GM19043 (cell line): ENCODE results near the gene UBR3.
"Not testable (repeated sequence)": the region's sequence is repeated elsewhere in the genome, so short reads cannot be mapped to it uniquely, and the experiment has no call there.

ENCODE experiments used
- ATAC-seq: cut with Tn5 transposase; IDR thresholded peaks from one replicate; pipeline ENCODE4 v1.9.1; 2021; ENCODE audit warnings: low read depth; ENCODE audit not compliant: unreplicated experiment

UBR3 gene

GRCh38 chr2:169865492-169865891, 38.2 kb downstream of the UBR3 start:
- ATAC-seq: no peak

GRCh38 chr2:169866230-169866629, 39.0 kb downstream of the UBR3 start:
- ATAC-seq: not testable (repeated sequence)

GRCh38 chr2:169867579-169867978, 40.3 kb downstream of the UBR3 start:
- ATAC-seq: no peak

GRCh38 chr2:169868951-169869350, 41.7 kb downstream of the UBR3 start:
- no peak for ATAC-seq

- not testable (repeated sequence) for ATAC-seq
Observed at GRCh38 chr2:169871369-169871768, 44.1 kb downstream of the UBR3 start.

GRCh38 chr2:169871994-169872393, 44.7 kb downstream of the UBR3 start:
- no peak for ATAC-seq

- ATAC-seq: no peak
Observed at GRCh38 chr2:169877398-169877797, 50.1 kb downstream of the UBR3 start.

- no peak for ATAC-seq
Observed at GRCh38 chr2:169887120-169887519, 59.9 kb downstream of the UBR3 start.

- no peak for ATAC-seq
Observed at GRCh38 chr2:169891593-169892298, 64.5 kb downstream of the UBR3 start.

GRCh38 chr2:169892951-169893350, 65.7 kb downstream of the UBR3 start:
- ATAC-seq: no peak

- no peak for ATAC-seq
Observed at GRCh38 chr2:169895294-169895985, 68.2 kb downstream of the UBR3 start.

- no peak for ATAC-seq
Observed at GRCh38 chr2:169897834-169898233, 70.6 kb downstream of the UBR3 start.

GRCh38 chr2:169900103-169900502, 72.8 kb downstream of the UBR3 start:
- not testable (repeated sequence) for ATAC-seq

- no peak for ATAC-seq
Observed at GRCh38 chr2:169900686-169901085, 73.4 kb downstream of the UBR3 start.

GRCh38 chr2:169906731-169907130, 79.5 kb downstream of the UBR3 start:
- ATAC-seq: no peak

GRCh38 chr2:169909376-169909775, 82.1 kb downstream of the UBR3 start:
- ATAC-seq: no peak

GRCh38 chr2:169910109-169910799, 83.0 kb downstream of the UBR3 start:
- ATAC-seq: no peak

- ATAC-seq: no peak
Observed at GRCh38 chr2:169911119-169911518, 83.9 kb downstream of the UBR3 start.

GRCh38 chr2:169916623-169917022, 89.4 kb downstream of the UBR3 start:
- ATAC-seq: no peak

- ATAC-seq: no peak
Observed at GRCh38 chr2:169923977-169924376, 96.7 kb downstream of the UBR3 start.

- ATAC-seq: no peak
Observed at GRCh38 chr2:169925968-169926367, 98.7 kb downstream of the UBR3 start.

- no peak for ATAC-seq
Observed at GRCh38 chr2:169928463-169928864, 101.2 kb downstream of the UBR3 start.
